Measurements from ENCODE around the gene SMARCA4.
A peak's percentile ranks its signal among the peaks of the same experiment; 100 is the strongest.
"Not testable (repeated sequence)": the region's sequence is repeated elsewhere in the genome, so short reads cannot be mapped to it uniquely, and the experiment has no call there.

Gene SMARCA4

GRCh38 chr19:11070123-11070522 lies 109.3 kb downstream of the SMARCA4 start:
- no peak overlapping the region for H3K27ac ChIP-seq (ENCODE audit: extremely low read depth, low read depth, low read length)
- no peaks in the 10 kb centered on the region for H3K9me3 ChIP-seq (ENCODE audit: control insufficient read depth, insufficient read depth, low read depth, low read length)
- ChIA-PET POLR2A (no interaction called here), CTCF (interaction anchor here (0.6 kb wide), 2 partner anchors 12 to 59 kb away, joined by 3 to 7 read pairs; no protein-coding TSS in a partner anchor)
- no peak overlapping the region for H3K4me3 ChIP-seq (ENCODE audit: low read depth, low read length)
- TF ChIP-seq ZNF677 (tag by site-specific recombination; IDR thresholded peaks at IDR 0.05) (no peak), ZNF121 (tag by site-specific recombination; IDR thresholded peaks at IDR 0.05) (peak; percentile 70)
- H3K36me3 ChIP-seq (ENCODE audit: control insufficient read depth in 2 of 2, insufficient read depth in 1 of 2, low read length in 2 of 2), result peaks cover 0 to 15% of the 10 kb centered on the region in 2 experiments; a peak in 2 of 3 replicates
- H3K4me1 ChIP-seq (ENCODE audit: control insufficient read depth, insufficient read depth, low read length), result no peaks in the 10 kb centered on the region

GRCh38 chr19:11073568-11073967 lies 112.7 kb downstream of the SMARCA4 start:
- Histone ChIP-seq H3K4me1 (ENCODE audit: control insufficient read depth, insufficient read depth, low read length) (no peaks in the 10 kb centered on the region), H3K9me3 (ENCODE audit: control insufficient read depth, insufficient read depth, low read depth, low read length) (no peaks in the 10 kb centered on the region), H3K4me3 (ENCODE audit: low read depth, low read length) (no peak overlapping the region), H3K27ac (ENCODE audit: extremely low read depth, low read depth, low read length) (no peak overlapping the region), H3K36me3 (ENCODE audit: control insufficient read depth in 2 of 2, insufficient read depth in 1 of 2, low read length in 2 of 2) (no peaks in the 10 kb centered on the region)
- TF ChIP-seq ZNF362 (tag by site-specific recombination; IDR thresholded peaks at IDR 0.05) (no peak), PRDM10 (tag by site-specific recombination; IDR thresholded peaks at IDR 0.05) (peak; percentile 73)
- POLR2A ChIA-PET, result no interaction called here
- CTCF ChIA-PET, result no interaction called here

GRCh38 chr19:11076792-11077191 lies 116.0 kb downstream of the SMARCA4 start:
- H3K36me3 ChIP-seq (ENCODE audit: control insufficient read depth in 2 of 2, insufficient read depth in 1 of 2, low read length in 2 of 2); H3K9me3 ChIP-seq (ENCODE audit: control insufficient read depth, insufficient read depth, low read depth, low read length); H3K4me1 ChIP-seq (ENCODE audit: control insufficient read depth, insufficient read depth, low read length); H3K4me3 ChIP-seq (ENCODE audit: low read depth, low read length); CTCF ChIA-PET; H3K27ac ChIP-seq (ENCODE audit: extremely low read depth, low read depth, low read length): not testable (repeated sequence)
- POLR2A ChIA-PET, result interaction anchor here (0.7 kb wide), 1 partner anchor 43 kb away, joined by 3 read pairs; no protein-coding TSS in a partner anchor

GRCh38 chr19:11078893-11079292 lies 118.1 kb downstream of the SMARCA4 start:
- CTCF ChIA-PET, result interaction anchor here (0.7 kb wide), 1 partner anchor 22 kb away, joined by 3 read pairs; no protein-coding TSS in a partner anchor
- no peaks in the 10 kb centered on the region for H3K9me3 ChIP-seq (ENCODE audit: control insufficient read depth, insufficient read depth, low read depth, low read length)
- POLR2A ChIA-PET, result no interaction called here
- TF ChIP-seq ZBTB20 (tag by site-specific recombination; IDR thresholded peaks at IDR 0.05) (no peak), ZNF785 (tag by site-specific recombination; IDR thresholded peaks at IDR 0.05) (no peak), ZNF514 (tag by site-specific recombination; IDR thresholded peaks at IDR 0.05) (no peak), ZNF24 (tag by site-specific recombination; IDR thresholded peaks at IDR 0.05) (no peak), ZNF354C (tag by site-specific recombination; IDR thresholded peaks at IDR 0.05; ENCODE audit: borderline replicate concordance, low read depth) (no peak), ZNF621 (tag by site-specific recombination; IDR thresholded peaks at IDR 0.05) (no peak), ZNF248 (tag by site-specific recombination; IDR thresholded peaks at IDR 0.05) (no peak), SP7 (tag by site-specific recombination; IDR thresholded peaks at IDR 0.05) (no peak), ZNF433 (tag by site-specific recombination; IDR thresholded peaks at IDR 0.05; ENCODE audit: low read depth) (no peak), ZBTB10 (tag by site-specific recombination; IDR thresholded peaks at IDR 0.05) (no peak), ZNF544 (tag by site-specific recombination; IDR thresholded peaks at IDR 0.05) (no peak)
- H3K4me1 ChIP-seq (ENCODE audit: control insufficient read depth, insufficient read depth, low read length), result no peaks in the 10 kb centered on the region
- H3K4me3 ChIP-seq (ENCODE audit: low read depth, low read length), result no peak overlapping the region
- no peaks in the 10 kb centered on the region for H3K36me3 ChIP-seq (ENCODE audit: control insufficient read depth in 2 of 2, insufficient read depth in 1 of 2, low read length in 2 of 2)
- no peak overlapping the region for H3K27ac ChIP-seq (ENCODE audit: extremely low read depth, low read depth, low read length)

Measured in HEK293 (cell line).